ENCODE results near the gene CCDC28B. TPM values are rescaled to one million over a fixed set of nuclear protein-coding genes. Genes with fewer than 3 reads are reported as not detected.

CCDC28B gene
- total RNA-seq, 1 experiment from 2014 or later, result 10.8 TPM

DNA sequence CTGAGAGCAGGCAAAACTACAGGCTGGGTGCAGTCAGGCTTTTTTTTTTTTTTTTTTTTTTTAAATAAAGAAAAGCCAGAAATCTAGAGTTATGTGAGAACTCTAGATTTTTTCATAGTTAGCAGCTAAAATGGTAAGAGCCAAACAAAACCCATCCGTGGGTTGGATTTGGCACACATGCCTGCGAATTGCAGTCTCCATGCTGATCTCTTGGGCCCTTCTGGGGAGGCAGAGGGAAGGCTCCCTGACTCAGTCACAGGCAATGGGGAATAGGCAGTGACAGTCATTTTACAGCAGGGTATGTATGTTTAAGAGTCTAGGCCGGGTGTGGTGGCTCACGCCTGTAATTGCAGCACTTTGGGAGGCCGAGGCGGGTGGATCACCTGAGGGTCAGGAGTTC lies 18.3 kb upstream of the CCDC28B start:
- Histone ChIP-seq H3K36me3 (ENCODE audit: control insufficient read depth, insufficient read depth, low read length) (peaks cover 10% of the 10 kb centered on the region), H3K27me3 (ENCODE audit: control insufficient read depth, insufficient read depth, low read length) (no peaks in the 10 kb centered on the region), H3K27ac (ENCODE audit: low read length) (peak overlapping the region; percentile 90), H3K4me1 (ENCODE audit: control insufficient read depth, insufficient read depth, low read length) (peaks cover 33% of the 10 kb centered on the region), H3K9me3 (ENCODE audit: control insufficient read depth, insufficient read depth, low read depth, low read length) (no peaks in the 10 kb centered on the region), H3K4me3 (ENCODE audit: low read depth in 2 of 2, low read length in 2 of 2) (peak overlapping the region; percentile 77 to 93; a peak in 3 of 4 replicates)
- no TSS peak for BruUV-seq (replicated peaks)
- intact Hi-C loops (cut with micrococcal nuclease; ENCODE audit: unreplicated experiment), result no loop called here
- TF ChIP-seq, protein P1, sequence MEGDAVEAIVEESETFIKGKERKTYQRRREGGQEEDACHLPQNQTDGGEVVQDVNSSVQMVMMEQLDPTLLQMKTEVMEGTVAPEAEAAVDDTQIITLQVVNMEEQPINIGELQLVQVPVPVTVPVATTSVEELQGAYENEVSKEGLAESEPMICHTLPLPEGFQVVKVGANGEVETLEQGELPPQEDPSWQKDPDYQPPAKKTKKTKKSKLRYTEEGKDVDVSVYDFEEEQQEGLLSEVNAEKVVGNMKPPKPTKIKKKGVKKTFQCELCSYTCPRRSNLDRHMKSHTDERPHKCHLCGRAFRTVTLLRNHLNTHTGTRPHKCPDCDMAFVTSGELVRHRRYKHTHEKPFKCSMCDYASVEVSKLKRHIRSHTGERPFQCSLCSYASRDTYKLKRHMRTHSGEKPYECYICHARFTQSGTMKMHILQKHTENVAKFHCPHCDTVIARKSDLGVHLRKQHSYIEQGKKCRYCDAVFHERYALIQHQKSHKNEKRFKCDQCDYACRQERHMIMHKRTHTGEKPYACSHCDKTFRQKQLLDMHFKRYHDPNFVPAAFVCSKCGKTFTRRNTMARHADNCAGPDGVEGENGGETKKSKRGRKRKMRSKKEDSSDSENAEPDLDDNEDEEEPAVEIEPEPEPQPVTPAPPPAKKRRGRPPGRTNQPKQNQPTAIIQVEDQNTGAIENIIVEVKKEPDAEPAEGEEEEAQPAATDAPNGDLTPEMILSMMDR (IDR thresholded peaks at IDR 0.05), result no peak
- TF ChIP-seq SIN3A (IDR thresholded peaks at IDR 0.05; ENCODE audit: borderline replicate concordance, insufficient read depth, low read depth, low read length), result no peak
- no peak for TF ChIP-seq POLR2AphosphoS5 (IDR thresholded peaks at IDR 0.05; ENCODE audit: low read depth, low read length)
- no peak for TF ChIP-seq TCF7L2 (IDR thresholded peaks at IDR 0.05; ENCODE audit: low read depth, low read length)
- TF ChIP-seq, protein P2, sequence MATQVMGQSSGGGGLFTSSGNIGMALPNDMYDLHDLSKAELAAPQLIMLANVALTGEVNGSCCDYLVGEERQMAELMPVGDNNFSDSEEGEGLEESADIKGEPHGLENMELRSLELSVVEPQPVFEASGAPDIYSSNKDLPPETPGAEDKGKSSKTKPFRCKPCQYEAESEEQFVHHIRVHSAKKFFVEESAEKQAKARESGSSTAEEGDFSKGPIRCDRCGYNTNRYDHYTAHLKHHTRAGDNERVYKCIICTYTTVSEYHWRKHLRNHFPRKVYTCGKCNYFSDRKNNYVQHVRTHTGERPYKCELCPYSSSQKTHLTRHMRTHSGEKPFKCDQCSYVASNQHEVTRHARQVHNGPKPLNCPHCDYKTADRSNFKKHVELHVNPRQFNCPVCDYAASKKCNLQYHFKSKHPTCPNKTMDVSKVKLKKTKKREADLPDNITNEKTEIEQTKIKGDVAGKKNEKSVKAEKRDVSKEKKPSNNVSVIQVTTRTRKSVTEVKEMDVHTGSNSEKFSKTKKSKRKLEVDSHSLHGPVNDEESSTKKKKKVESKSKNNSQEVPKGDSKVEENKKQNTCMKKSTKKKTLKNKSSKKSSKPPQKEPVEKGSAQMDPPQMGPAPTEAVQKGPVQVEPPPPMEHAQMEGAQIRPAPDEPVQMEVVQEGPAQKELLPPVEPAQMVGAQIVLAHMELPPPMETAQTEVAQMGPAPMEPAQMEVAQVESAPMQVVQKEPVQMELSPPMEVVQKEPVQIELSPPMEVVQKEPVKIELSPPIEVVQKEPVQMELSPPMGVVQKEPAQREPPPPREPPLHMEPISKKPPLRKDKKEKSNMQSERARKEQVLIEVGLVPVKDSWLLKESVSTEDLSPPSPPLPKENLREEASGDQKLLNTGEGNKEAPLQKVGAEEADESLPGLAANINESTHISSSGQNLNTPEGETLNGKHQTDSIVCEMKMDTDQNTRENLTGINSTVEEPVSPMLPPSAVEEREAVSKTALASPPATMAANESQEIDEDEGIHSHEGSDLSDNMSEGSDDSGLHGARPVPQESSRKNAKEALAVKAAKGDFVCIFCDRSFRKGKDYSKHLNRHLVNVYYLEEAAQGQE (IDR thresholded peaks at IDR 0.05; ENCODE audit: insufficient read depth in 1 of 2, low read depth in 2 of 2, low read length in 1 of 2), result no peak
- DNase-seq (ENCODE audit: low read depth, low spot score) (no peak), ATAC-seq (no peak)
- ChIA-PET CTCF (no interaction called here), POLR2A (interaction anchor here (0.6 kb wide), 2 partner anchors 30 to 197 kb away, joined by 3 to 18 read pairs; no protein-coding TSS in a partner anchor)
- in situ Hi-C loops (cut with HindIII; ENCODE audit: low pct_unique_long_range_greater_than_20kb, low sequenced_read_pairs), result no loop called here

DNA sequence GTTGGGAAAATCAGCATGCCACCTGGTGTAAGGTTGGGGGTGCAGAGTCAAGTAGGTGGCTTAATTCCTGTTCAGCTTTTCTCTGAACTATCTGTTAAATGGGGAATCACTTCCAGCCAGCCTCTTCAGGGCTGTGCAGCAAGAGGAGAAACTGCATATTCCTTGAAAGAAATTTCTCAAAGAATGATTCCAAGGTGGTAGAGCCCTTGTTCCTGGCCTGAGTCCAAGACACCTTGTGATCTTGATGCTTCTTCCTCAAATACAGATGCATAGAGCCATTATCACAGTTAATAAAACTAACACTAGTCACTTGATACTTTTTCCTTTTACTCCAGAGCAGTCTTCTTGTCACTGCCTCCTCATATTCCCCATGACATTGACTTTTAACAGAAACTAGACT lies 15.7 kb upstream of the CCDC28B start:
- H3K4me3 ChIP-seq (ENCODE audit: low read depth in 2 of 2, low read length in 2 of 2), result no peak overlapping the region
- no peaks in the 10 kb centered on the region for H3K9me3 ChIP-seq (ENCODE audit: control insufficient read depth, insufficient read depth, low read depth, low read length)
- intact Hi-C loops (cut with micrococcal nuclease; ENCODE audit: unreplicated experiment) (no loop called here), in situ Hi-C loops (cut with HindIII; ENCODE audit: low pct_unique_long_range_greater_than_20kb, low sequenced_read_pairs) (no loop called here)
- H3K27me3 ChIP-seq (ENCODE audit: control insufficient read depth, insufficient read depth, low read length), result no peaks in the 10 kb centered on the region
- H3K4me1 ChIP-seq (ENCODE audit: control insufficient read depth, insufficient read depth, low read length), result peaks cover 19% of the 10 kb centered on the region
- no peak for DNase-seq (ENCODE audit: low read depth, low spot score)
- BruUV-seq (replicated peaks), result no TSS peak
- H3K36me3 ChIP-seq (ENCODE audit: control insufficient read depth, insufficient read depth, low read length), result peaks cover 26% of the 10 kb centered on the region
- no peak overlapping the region for H3K27ac ChIP-seq (ENCODE audit: low read length)
- ChIA-PET POLR2A (no interaction called here), CTCF (no interaction called here)
- no peak for ATAC-seq
- TF ChIP-seq, protein P2 (IDR thresholded peaks at IDR 0.05; ENCODE audit: insufficient read depth in 1 of 2, low read depth in 2 of 2, low read length in 1 of 2), result no peak
- no peak for TF ChIP-seq SIN3A (IDR thresholded peaks at IDR 0.05; ENCODE audit: borderline replicate concordance, insufficient read depth, low read depth, low read length)
- TF ChIP-seq TCF7L2 (IDR thresholded peaks at IDR 0.05; ENCODE audit: low read depth, low read length), result no peak
- TF ChIP-seq POLR2AphosphoS5 (IDR thresholded peaks at IDR 0.05; ENCODE audit: low read depth, low read length), result no peak
- TF ChIP-seq, protein P1 (IDR thresholded peaks at IDR 0.05), result no peak
